KG1 (cell line): ENCODE measurements around the gene ADD1.
"Not testable (repeated sequence)": the region's sequence is repeated elsewhere in the genome, so short reads cannot be mapped to it uniquely, and the experiment has no call there.

Experiments
- DNase-seq: peaks from one replicate; lab custom pipeline; 2025; lab: John Stamatoyannopoulos, UW

ADD1 gene

DNA sequence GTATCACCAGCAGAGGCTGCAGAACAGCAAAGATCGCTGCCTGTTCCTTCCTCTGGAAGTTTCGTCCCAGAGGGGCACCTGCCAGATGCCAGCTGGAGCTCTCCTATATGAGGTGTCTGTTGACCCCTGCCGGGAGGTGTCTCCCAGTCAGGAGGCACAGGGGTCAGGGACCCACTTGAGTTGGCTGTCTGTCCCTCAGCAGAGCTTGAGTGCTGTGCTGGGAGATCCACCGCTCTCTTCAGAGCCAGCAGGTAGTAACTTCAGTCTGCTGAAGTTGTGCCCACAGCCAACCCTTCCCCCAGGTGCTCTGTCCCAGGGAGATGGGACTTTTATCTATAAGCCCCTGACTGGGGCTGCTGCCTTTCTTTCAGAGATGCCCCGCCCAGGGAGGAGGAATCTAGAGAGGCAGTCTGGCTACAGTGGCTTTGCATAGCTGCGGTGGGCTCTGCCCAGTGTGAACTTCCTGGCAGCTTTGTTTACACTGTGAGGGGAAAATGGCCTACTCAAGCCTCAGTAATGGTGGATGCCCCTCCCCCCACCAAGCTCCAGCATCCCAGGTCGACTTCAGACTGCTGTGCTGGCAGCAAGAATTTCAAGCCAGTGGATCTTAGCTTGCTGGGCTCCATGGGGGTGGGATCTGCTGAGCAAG is 78.9 kb downstream of the ADD1 start:
- DNase-seq = not testable (repeated sequence)

DNA sequence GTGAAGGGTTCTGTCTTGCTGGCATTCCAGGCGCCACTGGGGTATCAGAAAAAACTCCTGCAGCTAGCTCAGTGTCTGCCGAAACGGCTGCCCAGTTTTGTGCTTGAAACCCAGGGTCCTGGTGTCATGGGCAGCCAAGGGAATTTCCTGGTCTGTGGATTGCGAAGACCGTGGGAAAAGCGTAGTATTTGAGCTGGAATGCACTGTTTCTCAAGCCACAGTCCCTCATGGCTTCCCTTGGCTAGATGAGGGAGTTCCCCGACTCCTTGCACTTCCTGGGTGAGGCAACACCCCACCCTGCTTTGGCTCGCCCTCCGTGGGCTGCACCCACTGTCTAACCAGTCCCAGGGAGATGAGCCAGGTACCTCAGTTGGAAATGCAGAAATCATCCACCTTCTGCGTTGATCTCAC is 79.5 kb downstream of the ADD1 start:
- DNase-seq = no peak

DNA sequence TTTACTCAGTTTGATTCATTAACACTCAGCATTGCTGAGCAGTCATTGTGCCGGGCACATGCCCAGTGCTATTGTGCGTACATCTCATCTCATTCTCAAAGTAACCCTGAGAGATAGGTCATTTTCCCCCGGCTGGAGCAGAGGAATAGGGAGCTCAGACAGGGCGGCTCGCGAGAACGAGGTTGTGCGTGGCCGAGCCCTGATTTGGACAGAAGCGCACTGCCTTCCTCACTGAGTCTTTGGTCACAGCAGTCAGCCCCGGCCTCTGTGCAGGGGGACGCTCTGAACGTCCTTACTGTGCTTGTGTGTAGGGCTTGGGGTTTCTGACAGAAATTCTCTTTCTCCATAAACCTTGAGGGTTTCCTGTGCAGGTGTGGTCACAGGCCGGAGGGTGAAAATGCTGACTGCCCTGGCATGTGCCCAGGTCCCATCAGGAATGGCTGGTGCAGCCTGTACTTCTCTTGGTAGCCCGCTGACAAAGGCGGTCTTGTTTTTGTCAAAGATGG is 80.1 kb downstream of the ADD1 start:
- DNase-seq = no peak

DNA sequence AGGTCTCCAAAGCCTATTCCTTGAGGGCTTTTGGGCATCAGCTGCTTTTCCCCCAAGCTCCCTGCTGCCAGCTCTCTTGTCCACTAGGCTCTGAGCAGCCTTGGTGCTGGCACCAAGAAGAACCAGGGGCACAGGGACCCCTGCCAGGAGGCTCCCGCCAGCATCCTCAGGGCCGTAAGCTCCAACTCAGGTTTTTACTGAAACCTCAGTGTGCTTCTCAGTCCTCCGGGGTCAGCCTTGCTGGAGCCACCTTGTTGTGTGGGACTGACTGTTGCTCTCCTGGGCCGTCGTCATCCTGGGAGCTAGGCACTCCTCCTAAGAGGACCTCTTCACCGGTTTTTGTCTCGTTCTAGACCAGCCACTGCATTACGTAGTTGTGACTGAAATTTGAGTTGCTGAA is 80.6 kb downstream of the ADD1 start:
- no peak for DNase-seq

DNA sequence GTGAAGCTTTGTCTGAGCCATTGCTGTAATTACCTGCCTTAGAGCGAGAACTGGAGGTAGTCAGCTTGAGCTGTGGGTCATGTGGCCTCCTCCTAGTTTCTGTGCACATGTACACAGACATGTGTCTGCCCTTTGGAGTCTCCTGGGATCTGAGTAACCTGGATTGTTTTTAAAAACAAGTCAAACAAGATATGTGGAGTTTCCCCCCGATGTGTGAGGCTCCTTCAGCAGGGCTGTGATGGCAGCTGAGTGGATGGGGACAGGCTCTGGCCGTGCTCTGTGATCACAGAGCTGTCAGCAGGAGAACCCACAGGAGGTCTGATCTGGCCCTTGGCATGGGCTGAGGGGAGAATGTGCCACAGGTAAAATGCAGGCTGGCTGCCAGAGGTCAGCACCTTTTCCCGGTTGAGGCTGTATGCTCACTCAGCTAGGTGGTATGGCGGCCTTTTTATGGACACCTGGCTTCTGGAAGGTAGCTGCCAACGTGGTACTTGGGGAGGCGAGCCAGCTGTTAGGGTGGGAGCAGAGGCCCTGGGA is 81.2 kb downstream of the ADD1 start:
- no peak for DNase-seq

GRCh38 chr4:2925496-2925895 is 81.9 kb downstream of the ADD1 start:
- no peak for DNase-seq

- no peak for DNase-seq
These were observed 82.6 kb downstream of the ADD1 start for GRCh38 chr4:2925931-2926860.

DNA sequence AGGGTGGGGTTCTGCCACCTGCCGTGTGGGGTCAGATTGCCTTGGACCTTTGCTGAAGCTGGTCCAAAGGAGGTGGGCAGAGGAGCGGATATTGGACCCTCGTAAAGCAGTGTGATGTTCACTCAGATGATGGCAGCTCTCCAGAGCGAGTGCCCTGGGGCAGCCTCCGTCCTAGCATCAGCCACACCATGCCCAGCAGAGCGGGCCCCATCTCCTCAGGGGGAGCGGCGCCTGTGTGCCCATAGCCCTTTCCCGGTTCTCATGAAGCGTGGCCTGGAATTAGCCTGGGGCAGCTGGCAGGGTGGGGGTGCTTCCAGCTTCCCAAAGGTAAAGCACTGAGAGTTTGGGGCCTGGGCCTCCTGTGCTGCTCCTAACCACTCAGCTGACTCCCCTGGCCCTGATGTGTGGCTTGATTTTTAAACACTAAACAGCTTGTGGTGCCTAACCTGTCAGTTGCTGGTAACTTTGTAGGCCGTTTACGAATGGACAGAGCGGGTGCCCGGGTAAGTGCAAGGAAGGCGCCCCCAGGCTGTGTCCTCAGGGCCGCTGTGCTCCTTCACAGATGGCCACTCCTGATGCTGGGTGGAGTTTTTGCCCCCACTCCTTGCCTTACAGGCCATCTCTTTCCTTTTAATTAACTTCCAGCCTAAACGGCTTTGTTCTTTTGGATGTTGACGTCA is 83.5 kb downstream of the ADD1 start:
- no peak for DNase-seq

DNA sequence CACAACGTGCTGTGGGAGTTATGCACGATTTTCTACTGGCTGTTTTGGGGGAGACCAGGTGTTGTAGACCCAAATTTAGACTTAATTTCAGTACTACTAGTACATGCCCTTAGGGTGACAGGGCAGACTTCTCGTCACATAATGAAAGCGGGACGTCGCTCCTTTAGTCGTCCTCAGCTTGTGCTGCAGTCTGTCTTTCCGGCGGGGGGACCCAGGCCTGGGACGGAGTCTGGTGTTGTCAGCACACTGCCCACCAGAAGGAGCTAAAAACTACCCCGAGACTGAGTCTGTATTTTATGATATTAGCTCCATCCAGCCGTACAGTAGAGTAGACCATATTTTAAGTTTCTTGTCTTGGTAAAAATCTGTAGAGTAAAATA is 84.0 kb downstream of the ADD1 start:
- DNase-seq = no peak

DNA sequence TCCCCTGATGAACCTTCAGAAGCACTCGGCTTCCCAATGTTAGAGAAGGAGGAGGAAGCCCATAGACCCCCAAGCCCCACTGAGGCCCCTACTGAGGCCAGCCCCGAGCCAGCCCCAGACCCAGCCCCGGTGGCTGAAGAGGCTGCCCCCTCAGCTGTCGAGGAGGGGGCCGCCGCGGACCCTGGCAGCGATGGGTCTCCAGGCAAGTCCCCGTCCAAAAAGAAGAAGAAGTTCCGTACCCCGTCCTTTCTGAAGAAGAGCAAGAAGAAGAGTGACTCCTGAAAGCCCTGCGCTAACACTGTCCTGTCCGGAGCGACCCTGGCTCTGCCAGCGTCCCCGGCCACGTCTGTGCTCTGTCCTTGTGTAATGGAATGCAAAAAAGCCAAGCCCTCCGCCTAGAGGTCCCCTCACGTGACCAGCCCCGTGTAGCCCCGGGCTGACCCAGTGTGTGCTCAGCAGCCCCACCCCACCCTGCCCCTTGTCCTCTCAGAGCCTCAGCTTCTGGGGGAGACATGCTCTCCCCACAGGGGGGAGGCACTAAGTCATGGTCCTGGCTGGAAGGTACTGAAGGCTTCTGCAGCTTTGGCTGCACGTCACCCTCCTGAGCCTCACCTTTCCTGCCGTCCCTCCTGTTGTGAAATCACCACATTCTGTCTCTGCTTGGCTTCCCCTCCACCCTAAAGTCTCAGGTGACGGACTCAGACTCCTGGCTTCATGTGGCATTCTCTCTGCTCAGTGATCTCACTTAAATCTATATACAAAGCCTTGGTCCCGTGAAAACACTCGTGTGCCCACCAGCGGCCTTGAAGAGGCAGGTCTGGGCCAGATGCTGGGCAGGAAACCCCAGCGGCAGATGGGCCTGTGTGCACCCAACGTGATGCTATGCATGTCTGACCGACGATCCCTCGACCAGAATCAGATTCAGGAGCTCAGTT is 84.9 kb downstream of the ADD1 start:
- no peak for DNase-seq

DNA sequence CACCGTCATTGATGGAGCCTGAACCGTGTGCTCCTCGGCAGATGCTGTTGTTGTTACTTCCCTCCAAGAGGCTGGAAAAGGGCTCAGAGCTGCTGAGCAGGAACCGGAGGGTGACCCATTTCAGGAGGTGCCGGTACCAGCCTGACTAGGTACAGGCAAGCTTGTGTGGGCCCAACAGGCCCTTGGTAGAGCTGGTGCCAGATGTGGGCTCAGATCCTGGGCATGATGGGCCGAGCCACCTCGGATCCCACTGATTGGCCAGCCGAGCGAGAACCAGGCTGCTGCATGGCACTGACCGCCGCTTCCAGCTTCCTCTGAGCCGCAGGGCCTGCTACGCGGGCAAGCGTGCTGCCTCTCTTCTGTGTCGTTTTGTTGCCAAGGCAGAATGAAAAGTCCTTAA is 85.8 kb downstream of the ADD1 start:
- DNase-seq = no peak

- DNase-seq = no peak
These were observed 86.6 kb downstream of the ADD1 start for GRCh38 chr4:2930135-2930757.

DNA sequence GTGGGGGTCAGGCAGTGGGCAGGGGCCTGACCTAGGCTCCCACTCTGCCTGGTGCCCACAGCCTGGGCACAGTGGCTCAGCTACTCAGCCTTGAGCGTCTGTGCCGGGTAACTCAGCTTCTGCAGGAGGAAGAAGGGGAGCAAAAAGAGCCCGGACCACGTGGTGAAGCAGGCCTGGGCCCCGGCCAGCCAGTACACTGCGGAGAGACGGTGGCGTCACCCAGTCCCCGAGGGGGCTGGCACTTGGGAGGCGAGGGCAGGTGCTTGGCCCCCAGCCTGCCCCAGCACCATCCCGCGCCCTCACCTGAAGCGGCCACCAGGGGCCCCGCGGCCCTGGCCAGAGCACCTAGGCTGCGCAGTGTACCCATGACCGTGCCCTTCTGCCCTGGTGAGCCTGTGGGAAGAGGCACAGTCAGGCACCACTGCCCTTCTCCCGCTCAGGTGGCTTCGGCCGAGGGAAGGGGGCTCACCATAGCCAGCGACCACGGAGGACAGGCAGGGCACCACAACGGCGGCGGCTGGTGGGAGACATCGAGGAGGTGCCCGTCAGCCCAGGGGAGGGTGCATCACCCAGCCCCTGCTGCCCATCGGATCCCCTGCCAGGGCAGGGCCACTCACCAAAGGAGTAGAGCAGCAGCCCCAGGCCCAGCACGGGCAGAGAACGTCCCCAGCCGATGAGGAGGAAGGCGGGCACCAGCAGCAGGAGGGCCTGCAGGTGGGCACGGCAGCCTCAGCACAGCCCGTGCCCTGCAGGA is 87.3 kb downstream of the ADD1 start:
- no peak for DNase-seq

- DNase-seq = peak; percentile 40
These were observed 88.1 kb downstream of the ADD1 start for GRCh38 chr4:2931512-2932301.

DNA sequence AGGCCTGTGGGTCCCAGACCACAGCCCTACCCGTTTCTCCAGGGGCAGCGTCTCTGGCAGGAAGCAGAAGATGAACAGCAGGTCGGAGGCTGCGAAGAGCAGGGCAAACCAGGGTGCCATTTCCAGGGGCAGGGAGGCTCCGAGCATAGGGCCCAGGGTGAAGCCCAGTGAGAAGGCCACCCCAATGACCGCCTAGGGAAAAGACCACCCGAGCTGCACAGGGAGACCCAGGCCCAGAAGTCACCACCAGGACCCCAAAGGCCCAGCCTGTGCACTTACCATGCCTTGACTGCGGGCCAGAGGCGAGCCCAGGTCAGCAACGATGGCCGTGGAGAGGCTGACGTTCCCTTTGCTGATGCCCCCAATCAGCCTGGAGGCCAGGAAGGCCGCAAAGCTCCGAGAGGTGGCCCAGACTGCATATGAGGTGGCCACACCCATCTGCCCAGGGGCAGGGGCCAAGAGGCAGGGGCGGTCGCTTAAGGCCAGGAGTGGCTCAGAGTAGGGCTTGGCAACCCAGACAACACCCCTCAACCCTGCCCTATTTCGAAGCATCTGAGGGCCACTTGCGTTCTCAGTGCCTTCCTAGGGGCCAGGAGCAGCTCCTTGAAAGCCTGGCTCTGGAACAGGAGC is 88.8 kb downstream of the ADD1 start:
- no peak for DNase-seq

- no peak for DNase-seq
These were observed 89.4 kb downstream of the ADD1 start for GRCh38 chr4:2932951-2933565.

GRCh38 chr4:2933566-2934076 is 90.0 kb downstream of the ADD1 start:
- DNase-seq = no peak
